H1 (cell line): ENCODE data around the gene EEF2. TPM values are rescaled to one million over a fixed set of nuclear protein-coding genes. Genes with fewer than 3 reads are reported as not detected.

Experiments used
- ASH2L ChIP-seq: fragments of 200-600, 300-600 bp; sonication (generic); IDR thresholded peaks from one replicate; pipeline ENCODE4 v1.7.1; 2017; ENCODE audit warnings: low read length
- BCL11A ChIP-seq, 2 experiments: IDR thresholded peaks; one replicate each; pipeline ENCODE4 v1.6.1; 2011; ENCODE audit warnings: low read depth in 2 of 2, low read length in 2 of 2, mild to moderate bottlenecking in 2 of 2
- CEBPB ChIP-seq: IDR thresholded peaks from 2 replicates; pipeline ENCODE4 v1.6.1; 2012; ENCODE audit warnings: low read depth, low read length
- CHD1 ChIP-seq: IDR thresholded peaks from 2 replicates; pipeline ENCODE4 v1.6.1; 2012; ENCODE audit warnings: low read depth, low read length, improper control_type of control experiment
- FOSL1 ChIP-seq: IDR thresholded peaks from 2 replicates; pipeline ENCODE4 v1.6.1; 2011; ENCODE audit warnings: mild to moderate bottlenecking, low read depth, low read length, moderate library complexity; ENCODE audit not compliant: insufficient read depth
- GTF2F1 ChIP-seq: IDR thresholded peaks from 2 replicates; pipeline ENCODE4 v1.6.1; 2012; ENCODE audit warnings: low read depth, low read length, improper control_type of control experiment, borderline replicate concordance
- HDAC2 ChIP-seq, 2 experiments: fragments of 300-600 bp in 1 of 2; sonication (generic) in 1 of 2; IDR thresholded peaks; 2 replicates each; pipeline ENCODE4 v1.6.1; 2011 to 2012; ENCODE audit warnings: low read depth in 2 of 2, low read length in 2 of 2, mild to moderate bottlenecking in 2 of 2, moderate library complexity in 2 of 2, borderline replicate concordance in 1 of 2, inconsistent platforms in 1 of 2
- JUN ChIP-seq: IDR thresholded peaks from 2 replicates; pipeline ENCODE4 v1.6.1; 2011; ENCODE audit warnings: low read depth, mild to moderate bottlenecking, improper control_type of control experiment, low read length
- KDM1A ChIP-seq: fragments of 200-600, 300-600 bp; sonication (generic); IDR thresholded peaks from 2 replicates; pipeline ENCODE4 v1.7.1; 2016; ENCODE audit warnings: mild to moderate bottlenecking, low read length, borderline replicate concordance
- KDM4A ChIP-seq: IDR thresholded peaks from one replicate; pipeline ENCODE4 v1.7.1; 2012; ENCODE audit warnings: low read depth, mild to moderate bottlenecking, moderate library complexity, low read length, inconsistent platforms; ENCODE audit not compliant: severe bottlenecking
- PHF8 ChIP-seq: fragments of 200-600 bp; sonication (generic); conservative IDR thresholded peaks from 2 replicates; pipeline ENCODE4 v1.7.1; 2012; ENCODE audit warnings: low read depth, mild to moderate bottlenecking, inconsistent platforms, low read length, moderate library complexity
- POLR2A ChIP-seq, 2 experiments: IDR thresholded peaks; 1 replicate in 1 of 2; 2 replicates in 1 of 2; pipeline ENCODE4 v1.6.1; 2011; ENCODE audit warnings: low read depth in 2 of 2, low read length in 2 of 2, mild to moderate bottlenecking in 2 of 2; ENCODE audit errors: control extremely low read depth in 1 of 2
- RNF2 ChIP-seq: fragments of 200-900, 300-1000 bp; sonication (generic); IDR thresholded peaks from 2 replicates; pipeline ENCODE4 v1.7.1; 2016; ENCODE audit warnings: borderline replicate concordance, low read depth, mild to moderate bottlenecking, antibody characterized with exemption, low read length; ENCODE audit not compliant: poor library complexity, severe bottlenecking; ENCODE audit errors: missing control alignments
- SAP30 ChIP-seq: fragments of 300-600 bp; sonication (generic); IDR thresholded peaks from 2 replicates; pipeline ENCODE4 v1.7.1; 2012; ENCODE audit warnings: low read length, moderate library complexity, mild to moderate bottlenecking, inconsistent platforms; ENCODE audit not compliant: insufficient read depth, insufficient replicate concordance
- SP1 ChIP-seq: IDR thresholded peaks from 2 replicates; pipeline ENCODE4 v1.6.1; 2011; ENCODE audit warnings: low read depth, low read length
- SUZ12 ChIP-seq: fragments of 200-600 bp; sonication (generic); IDR thresholded peaks from 2 replicates; pipeline ENCODE4 v1.6.1; 2012; ENCODE audit warnings: mild to moderate bottlenecking, inconsistent platforms, low read length, moderate library complexity, mixed read lengths
- TAF1 ChIP-seq: IDR thresholded peaks from 2 replicates; pipeline ENCODE4 v1.6.1; 2011; ENCODE audit warnings: mild to moderate bottlenecking, low read depth, low read length
- YY1 ChIP-seq: IDR thresholded peaks from 2 replicates; pipeline ENCODE4 v1.6.1; 2011; ENCODE audit warnings: low read depth, mild to moderate bottlenecking, low read length
- polyA plus RNA-seq, 7 experiments: library from polyadenylated mRNA; depleted of rRNA in 3 of 7; stranded (reverse) in 5 of 7; unstranded in 2 of 7; fragments of >200 nt in 5 of 7; fragments of 200-250 nt in 2 of 7; gene quantifications; 1 replicate in 5 of 7; 2 replicates in 1 of 7; 4 replicates in 1 of 7; pipeline versions ENCODE4 v1.2.1 to v1.2.3, GENCODE V29; 2011 to 2013; ENCODE audit warnings: missing spikeins in 2 of 7, mixed read lengths in 2 of 7
- total RNA-seq: library from RNA; stranded (reverse); fragmentation: NEBNext Ultra II Directional; extraction: Animal tissue kit (Norgen Biotek cat#: 25700); gene quantifications from 2 replicates; pipeline ENCODE4 v1.2.1, GENCODE V29; 2021

Gene EEF2
- total and polyA plus RNA-seq, 2 of the 8 experiments (the other 6 are each of a cell fraction or from before 2014, with no cell fraction given), result 1,554 to 3,380 TPM

- TF ChIP-seq BCL11A (IDR thresholded peaks at IDR 0.05; ENCODE audit: low read depth in 2 of 2, low read length in 2 of 2) (no peak), KDM1A (no peak), SAP30 (no peak), JUN (0 out of 2 replicates have a peak, but pooled peaks have one; percentile 52), RNF2 (no peak), SP1 (peak; percentile 62; the same call in 1 of the 2 replicates), FOSL1 (no peak), CHD1 (0 out of 2 replicates have a peak, but pooled peaks have one; percentile 41), ASH2L (peak; percentile 86), GTF2F1 (peak; percentile 93), YY1 (peak; percentile 90), PHF8 (peak; percentile 99), TAF1 (peak; percentile 100), HDAC2 (IDR thresholded peaks at IDR 0.05; ENCODE audit: borderline replicate concordance in 1 of 2, low read depth in 2 of 2, low read length in 2 of 2) (no peak), POLR2A (IDR thresholded peaks at IDR 0.05; ENCODE audit: control extremely low read depth in 1 of 2, low read depth in 2 of 2, low read length in 2 of 2) (peak; percentile 100), SUZ12 (no peak), CEBPB (no peak), KDM4A (no peak)
Observed at GRCh38 chr19:3984908-3985642, at the start of gene EEF2 (continued).
